H4 (cell line): ENCODE data around the gene VAMP4. TPM values are rescaled to one million over a fixed set of nuclear protein-coding genes. Genes with fewer than 3 reads are reported as not detected.

Experiments used
- DNase-seq: peaks from one replicate; pipeline ENCODE4 v3.0.0-alpha.2; 2015; ENCODE audit warnings: low spot score
- total RNA-seq: library from RNA; depleted of rRNA; stranded (reverse); fragments of >200 nt; shearing (Covaris generic); gene quantifications from 2 replicates; pipeline ENCODE4 v1.2.3, GENCODE V29; 2014; rRNA removed

VAMP4 gene
- total RNA-seq, 1 experiment from 2014 or later = 7.4 TPM

DNA sequence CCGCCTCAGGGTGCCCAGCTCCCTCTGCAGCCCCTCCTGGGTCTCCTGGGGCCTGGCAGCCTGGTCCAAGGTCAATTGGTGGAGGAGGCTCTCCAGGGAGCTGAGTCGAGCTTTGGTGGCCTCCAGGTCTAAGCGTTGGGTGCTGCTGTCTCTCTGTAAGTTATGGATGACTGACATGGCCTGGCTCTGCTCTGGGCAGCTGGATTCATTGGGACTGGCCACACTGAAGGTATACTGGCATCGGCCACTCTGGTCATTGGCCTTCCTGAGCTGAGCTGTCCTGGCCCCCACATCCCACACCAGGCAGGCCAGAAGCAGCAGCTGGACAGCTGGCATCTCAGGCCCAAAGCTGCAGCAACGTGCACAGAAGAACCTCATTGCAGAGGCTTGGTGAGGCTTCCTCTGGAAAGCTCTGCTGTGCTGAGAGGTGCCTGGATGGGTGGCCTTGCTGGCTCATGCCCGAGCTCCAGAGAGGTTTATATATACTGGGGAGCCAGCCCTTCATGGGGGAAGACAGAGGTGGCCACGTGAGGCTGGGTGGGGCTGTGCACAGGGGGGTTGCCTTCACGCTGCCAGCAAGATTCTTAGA is 89.5 kb downstream of the VAMP4 start, which contains the start of gene MYOC:
Gene MYOC, minus strand, starts transcription at position 455 of the 589 bp plus-strand sequence. Its CDS starts 77 bp downstream, at position 378.
- no peak for DNase-seq

Other genes starting within 250 kb of the VAMP4 start
- gene MYOCOS, start 119.8 kb downstream of the VAMP4 start, total RNA-seq = not detected in 2 replicates
- not detected in 2 replicates for gene MYOC, start 89.4 kb downstream of the VAMP4 start, total RNA-seq
- gene METTL13, start 39.6 kb upstream of the VAMP4 start, total RNA-seq = 22.2 and 24.0 TPM in 2 replicates
- 0.99 and 1.3 TPM in 2 replicates for gene DNM3, start 99.4 kb upstream of the VAMP4 start, total RNA-seq